ENCODE data around the gene GNG13.
A peak's percentile ranks its signal among the peaks of the same experiment; 100 is the strongest.

The GNG13 gene

DNA sequence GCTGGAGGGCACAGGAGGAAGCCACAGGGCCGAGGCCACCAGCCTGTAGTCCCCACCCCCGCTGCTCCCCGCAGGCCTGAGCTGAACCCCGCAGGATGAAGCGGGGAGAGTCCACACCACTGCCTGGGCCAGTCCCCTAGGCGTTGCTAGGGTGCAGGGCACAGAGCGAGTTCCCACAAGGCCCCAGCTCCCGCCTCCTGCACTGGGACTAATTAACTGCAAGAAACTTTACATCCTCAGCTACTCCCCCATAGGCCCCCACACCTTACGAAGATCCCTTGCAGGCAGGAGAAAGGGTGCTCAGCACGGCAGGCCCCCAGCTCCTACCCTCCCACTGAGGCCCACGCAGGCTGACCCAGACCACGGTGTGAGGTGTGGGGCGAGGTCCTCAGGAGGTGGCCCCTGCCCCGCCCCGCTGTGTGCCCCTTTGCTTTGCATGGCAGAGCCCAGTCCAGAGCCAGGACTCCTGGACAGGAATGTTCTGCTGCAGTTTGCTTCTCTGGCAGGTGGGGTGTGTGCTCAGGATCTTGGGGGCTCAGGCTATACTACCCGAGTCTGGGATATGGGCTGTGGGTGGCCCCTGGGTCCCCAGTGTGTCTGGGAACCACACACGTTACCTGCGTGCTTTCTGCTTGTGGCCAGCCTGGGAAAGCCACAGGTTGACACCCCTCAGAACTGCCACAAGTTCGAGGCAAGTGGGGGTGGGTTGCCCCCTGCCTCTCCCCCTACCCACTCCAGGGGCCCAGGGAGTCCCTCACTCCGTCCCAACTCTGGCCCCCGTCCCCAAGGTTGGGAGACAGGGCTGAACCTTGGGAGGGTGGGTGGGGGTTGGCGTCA is 1.2 kb downstream of the GNG13 start (continued):
- TF ChIP-seq, protein P1, sequence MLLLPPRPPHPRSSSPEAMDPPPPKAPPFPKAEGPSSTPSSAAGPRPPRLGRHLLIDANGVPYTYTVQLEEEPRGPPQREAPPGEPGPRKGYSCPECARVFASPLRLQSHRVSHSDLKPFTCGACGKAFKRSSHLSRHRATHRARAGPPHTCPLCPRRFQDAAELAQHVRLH (tag by site-specific recombination; IDR thresholded peaks at IDR 0.05) = no peak
- TF ChIP-seq SCRT1 (tag by site-specific recombination; IDR thresholded peaks at IDR 0.05; ENCODE audit: borderline replicate concordance) (peak; percentile 21; the same call in 1 of the 2 replicates), BCL11B (tag by site-specific recombination; IDR thresholded peaks at IDR 0.05; ENCODE audit: low read depth) (no peak), ZNF600 (tag by site-specific recombination; IDR thresholded peaks at IDR 0.05) (peak; percentile 58; the same call in 1 of the 2 replicates), BCL11A (tag by site-specific recombination; IDR thresholded peaks at IDR 0.05; ENCODE audit: low read depth) (no peak), ZNF416 (tag by site-specific recombination; IDR thresholded peaks at IDR 0.05) (no peak), ZNF660 (tag by site-specific recombination; IDR thresholded peaks at IDR 0.05) (no peak), ZNF76 (tag by site-specific recombination; IDR thresholded peaks at IDR 0.05; ENCODE audit: borderline replicate concordance, low read depth) (peak; percentile 37; the same call in 1 of the 2 replicates), KLF8 (tag by site-specific recombination; IDR thresholded peaks at IDR 0.05) (0 out of 2 replicates have a peak, but pooled peaks have one; percentile 43)
- TF ChIP-seq, protein P2, sequence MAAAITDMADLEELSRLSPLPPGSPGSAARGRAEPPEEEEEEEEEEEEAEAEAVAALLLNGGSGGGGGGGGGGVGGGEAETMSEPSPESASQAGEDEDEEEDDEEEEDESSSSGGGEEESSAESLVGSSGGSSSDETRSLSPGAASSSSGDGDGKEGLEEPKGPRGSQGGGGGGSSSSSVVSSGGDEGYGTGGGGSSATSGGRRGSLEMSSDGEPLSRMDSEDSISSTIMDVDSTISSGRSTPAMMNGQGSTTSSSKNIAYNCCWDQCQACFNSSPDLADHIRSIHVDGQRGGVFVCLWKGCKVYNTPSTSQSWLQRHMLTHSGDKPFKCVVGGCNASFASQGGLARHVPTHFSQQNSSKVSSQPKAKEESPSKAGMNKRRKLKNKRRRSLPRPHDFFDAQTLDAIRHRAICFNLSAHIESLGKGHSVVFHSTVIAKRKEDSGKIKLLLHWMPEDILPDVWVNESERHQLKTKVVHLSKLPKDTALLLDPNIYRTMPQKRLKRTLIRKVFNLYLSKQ (tag by site-specific recombination; IDR thresholded peaks at IDR 0.05; ENCODE audit: borderline replicate concordance) = no peak
- TF ChIP-seq, protein P3, sequence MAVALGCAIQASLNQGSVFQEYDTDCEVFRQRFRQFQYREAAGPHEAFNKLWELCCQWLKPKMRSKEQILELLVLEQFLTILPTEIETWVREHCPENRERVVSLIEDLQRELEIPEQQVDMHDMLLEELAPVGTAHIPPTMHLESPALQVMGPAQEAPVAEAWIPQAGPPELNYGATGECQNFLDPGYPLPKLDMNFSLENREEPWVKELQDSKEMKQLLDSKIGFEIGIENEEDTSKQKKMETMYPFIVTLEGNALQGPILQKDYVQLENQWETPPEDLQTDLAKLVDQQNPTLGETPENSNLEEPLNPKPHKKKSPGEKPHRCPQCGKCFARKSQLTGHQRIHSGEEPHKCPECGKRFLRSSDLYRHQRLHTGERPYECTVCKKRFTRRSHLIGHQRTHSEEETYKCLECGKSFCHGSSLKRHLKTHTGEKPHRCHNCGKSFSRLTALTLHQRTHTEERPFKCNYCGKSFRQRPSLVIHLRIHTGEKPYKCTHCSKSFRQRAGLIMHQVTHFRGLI (tag by site-specific recombination; IDR thresholded peaks at IDR 0.05) = no peak

DNA sequence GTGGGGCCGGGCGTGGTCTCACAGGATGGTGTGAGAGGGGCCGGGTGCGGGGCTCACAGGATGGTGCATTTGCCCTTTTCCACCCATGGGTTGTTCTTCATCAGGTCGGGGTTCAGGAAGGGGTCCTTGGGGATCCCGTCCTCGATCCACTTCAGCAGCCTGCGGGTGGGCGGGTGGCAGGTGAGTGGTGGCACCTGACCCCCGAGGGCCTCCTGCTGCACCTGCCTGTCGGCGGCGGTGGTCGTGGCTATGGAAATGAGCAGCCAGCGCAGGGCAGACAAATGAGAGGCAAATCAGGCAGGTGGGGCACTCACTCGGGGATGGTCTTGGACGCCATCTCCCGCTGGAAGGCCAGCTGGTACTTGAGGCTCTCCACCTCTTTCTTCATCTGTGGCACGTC is 1.9 kb downstream of the GNG13 start:
- TF ChIP-seq, protein P4, sequence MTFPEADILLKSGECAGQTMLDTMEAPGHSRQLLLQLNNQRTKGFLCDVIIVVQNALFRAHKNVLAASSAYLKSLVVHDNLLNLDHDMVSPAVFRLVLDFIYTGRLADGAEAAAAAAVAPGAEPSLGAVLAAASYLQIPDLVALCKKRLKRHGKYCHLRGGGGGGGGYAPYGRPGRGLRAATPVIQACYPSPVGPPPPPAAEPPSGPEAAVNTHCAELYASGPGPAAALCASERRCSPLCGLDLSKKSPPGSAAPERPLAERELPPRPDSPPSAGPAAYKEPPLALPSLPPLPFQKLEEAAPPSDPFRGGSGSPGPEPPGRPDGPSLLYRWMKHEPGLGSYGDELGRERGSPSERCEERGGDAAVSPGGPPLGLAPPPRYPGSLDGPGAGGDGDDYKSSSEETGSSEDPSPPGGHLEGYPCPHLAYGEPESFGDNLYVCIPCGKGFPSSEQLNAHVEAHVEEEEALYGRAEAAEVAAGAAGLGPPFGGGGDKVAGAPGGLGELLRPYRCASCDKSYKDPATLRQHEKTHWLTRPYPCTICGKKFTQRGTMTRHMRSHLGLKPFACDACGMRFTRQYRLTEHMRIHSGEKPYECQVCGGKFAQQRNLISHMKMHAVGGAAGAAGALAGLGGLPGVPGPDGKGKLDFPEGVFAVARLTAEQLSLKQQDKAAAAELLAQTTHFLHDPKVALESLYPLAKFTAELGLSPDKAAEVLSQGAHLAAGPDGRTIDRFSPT (tag by site-specific recombination; IDR thresholded peaks at IDR 0.05) = peak; percentile 43; the same call in 1 of the 2 replicates
- TF ChIP-seq ZNF555 (tag by site-specific recombination; conservative IDR thresholded peaks at IDR 0.05) (no peak), ZNF423 (tag by site-specific recombination; IDR thresholded peaks at IDR 0.05) (no peak), ZBTB8A (tag by site-specific recombination; IDR thresholded peaks at IDR 0.05) (0 out of 2 replicates have a peak, but pooled peaks have one; percentile 24), ZNF10 (tag by site-specific recombination; IDR thresholded peaks at IDR 0.05) (peak; percentile 74; the same call in 1 of the 2 replicates)
- Histone ChIP-seq H3K4me3 (ENCODE audit: low read depth, low read length) (no peak overlapping the region), H3K36me3 (ENCODE audit: control insufficient read depth in 2 of 2, insufficient read depth in 1 of 2, low read length in 2 of 2) (peaks cover 0 to 38% of the 10 kb centered on the region in 2 experiments; a peak in 1 of 3 replicates), H3K4me1 (ENCODE audit: control insufficient read depth, insufficient read depth, low read length) (peaks cover 2% of the 10 kb centered on the region; the same call in 1 of the 2 replicates), H3K9me3 (ENCODE audit: control insufficient read depth, insufficient read depth, low read depth, low read length) (no peaks in the 10 kb centered on the region), H3K27ac (ENCODE audit: extremely low read depth, low read depth, low read length) (no peak overlapping the region)
- ChIA-PET POLR2A (interaction anchor here (3.7 kb wide), 1 partner anchor 10 kb away, joined by 23 read pairs; the partner anchor contains the start of genes CHTF18 and RPUSD1), CTCF (interaction anchor here (0.7 kb wide), 1 partner anchor 259 kb away, joined by 4 read pairs; no protein-coding TSS in a partner anchor)

DNA sequence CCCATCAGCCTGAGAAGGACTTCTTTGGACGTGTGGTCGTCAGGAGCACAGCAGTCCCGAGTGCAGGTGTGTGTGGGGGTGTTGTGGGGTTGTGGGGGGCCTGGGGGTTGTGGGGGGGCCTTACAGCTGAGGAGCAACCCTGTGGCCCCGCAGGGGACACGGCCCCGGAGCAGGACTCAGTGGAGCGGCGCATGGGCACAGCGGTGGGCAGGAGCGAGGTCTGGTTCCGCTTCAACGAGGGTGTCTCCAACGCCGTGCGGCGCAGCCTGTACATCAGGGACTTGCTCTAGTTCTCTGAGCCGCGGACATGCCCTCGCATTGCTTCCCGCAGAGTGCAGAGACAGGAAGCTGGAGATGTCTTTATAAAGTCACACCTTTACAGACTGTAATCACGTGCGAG is 2.8 kb downstream of the GNG13 start:
- H3K27ac ChIP-seq (ENCODE audit: extremely low read depth, low read depth, low read length) = no peak overlapping the region
- POLR2A ChIA-PET = no interaction called here
- CTCF ChIA-PET = no interaction called here
- H3K36me3 ChIP-seq (ENCODE audit: control insufficient read depth in 2 of 2, insufficient read depth in 1 of 2, low read length in 2 of 2) = peaks cover 0 to 47% of the 10 kb centered on the region in 2 experiments; a peak in 1 of 3 replicates
- no peak overlapping the region for H3K4me3 ChIP-seq (ENCODE audit: low read depth, low read length)
- H3K9me3 ChIP-seq (ENCODE audit: control insufficient read depth, insufficient read depth, low read depth, low read length) = no peaks in the 10 kb centered on the region
- H3K4me1 ChIP-seq (ENCODE audit: control insufficient read depth, insufficient read depth, low read length) = peaks cover 2% of the 10 kb centered on the region; the same call in 1 of the 2 replicates
- TF ChIP-seq ZNF830 (tag by site-specific recombination; IDR thresholded peaks at IDR 0.05; ENCODE audit: low read depth) (no peak), GLI4 (tag by site-specific recombination; IDR thresholded peaks at IDR 0.05) (no peak), ZNF10 (tag by site-specific recombination; IDR thresholded peaks at IDR 0.05) (no peak), ZNF624 (tag by site-specific recombination; IDR thresholded peaks at IDR 0.05) (no peak), ZNF211 (tag by site-specific recombination; IDR thresholded peaks at IDR 0.05; ENCODE audit: low read depth) (no peak), YY2 (tag by site-specific recombination; IDR thresholded peaks at IDR 0.05) (no peak), ZNF629 (tag by site-specific recombination; IDR thresholded peaks at IDR 0.05) (no peak), RBAK (tag by site-specific recombination; IDR thresholded peaks at IDR 0.05) (no peak), ZNF266 (tag by site-specific recombination; IDR thresholded peaks at IDR 0.05; ENCODE audit: low read depth) (no peak), KLF10 (tag by site-specific recombination; IDR thresholded peaks at IDR 0.05) (no peak), SCRT1 (tag by site-specific recombination; IDR thresholded peaks at IDR 0.05; ENCODE audit: borderline replicate concordance) (no peak), ZNF555 (tag by site-specific recombination; conservative IDR thresholded peaks at IDR 0.05) (no peak)
- TF ChIP-seq, protein P3 (tag by site-specific recombination; IDR thresholded peaks at IDR 0.05) = no peak

Measured in HEK293 (cell line).